MM.1S (cell line): ENCODE data around the gene TARP.

ENCODE experiments used
- CTCF ChIP-seq: fragments of 300-600 bp; sonication (generic); IDR thresholded peaks from 2 replicates; pipeline ENCODE4 v1.5.1; 2016; ENCODE audit warnings: antibody characterized with exemption, low read length, mixed read lengths
- EZH2 ChIP-seq: fragments of 300-600 bp; sonication (generic); optimal IDR thresholded peaks from 2 replicates; pipeline ENCODE3; 2017; ENCODE audit warnings: low read depth, mild to moderate bottlenecking, antibody characterized with exemption, low read length, mixed read lengths
- EZH2phosphoT487 ChIP-seq: fragments of 300-600 bp; sonication (generic); IDR thresholded peaks from 2 replicates; pipeline ENCODE4 v1.6.1; 2018; ENCODE audit warnings: antibody characterized with exemption, low read length

GRCh38 chr7:38257350-38257677 lies 16.1 kb downstream of the TARP start:
- TF ChIP-seq CTCF: no peak
- TF ChIP-seq EZH2phosphoT487: no peak
- TF ChIP-seq EZH2: no peak
